Ishikawa (cell line): Measurements from ENCODE around the gene PLS1.

Experiments
- CEBPB ChIP-seq: IDR thresholded peaks from 2 replicates; pipeline ENCODE4 v1.6.1; 2012
- CREB1 ChIP-seq: IDR thresholded peaks from 2 replicates; pipeline ENCODE4 v1.6.1; 2012; ENCODE audit warnings: low read depth
- EGR1 ChIP-seq: IDR thresholded peaks from 2 replicates; pipeline ENCODE4 v1.6.1; 2012
- EP300 ChIP-seq: IDR thresholded peaks from 2 replicates; pipeline ENCODE4 v1.6.1; 2012; ENCODE audit warnings: borderline replicate concordance
- FOXM1 ChIP-seq: IDR thresholded peaks from 2 replicates; pipeline ENCODE4 v1.6.1; 2012; ENCODE audit warnings: low read depth, borderline replicate concordance
- NFIC ChIP-seq: IDR thresholded peaks from 2 replicates; pipeline ENCODE4 v1.6.1; 2012
- RAD21 ChIP-seq: IDR thresholded peaks from 2 replicates; pipeline ENCODE4 v1.6.1; 2012; ENCODE audit warnings: low read depth
- REST ChIP-seq: IDR thresholded peaks from 2 replicates; pipeline ENCODE4 v1.6.1; 2012; ENCODE audit warnings: low read depth, mild to moderate bottlenecking
- TAF1 ChIP-seq: IDR thresholded peaks from 2 replicates; pipeline ENCODE4 v1.6.1; 2012; ENCODE audit warnings: low read depth, mild to moderate bottlenecking
- TCF12 ChIP-seq: IDR thresholded peaks from 2 replicates; pipeline ENCODE4 v1.6.1; 2012; ENCODE audit warnings: low read depth
- TEAD4 ChIP-seq: IDR thresholded peaks from 2 replicates; pipeline ENCODE4 v1.6.1; 2012
- YY1 ChIP-seq: IDR thresholded peaks from 2 replicates; pipeline ENCODE4 v1.6.1; 2012; ENCODE audit warnings: low read depth
- ZBTB7A ChIP-seq: IDR thresholded peaks from 2 replicates; pipeline ENCODE4 v1.6.1; 2012; ENCODE audit warnings: low read depth
- TF ChIP-seq, protein P1 (sequence below): IDR thresholded peaks from 2 replicates; pipeline ENCODE4 v1.6.1; 2012
- TF ChIP-seq, protein P2 (sequence below): IDR thresholded peaks from 2 replicates; pipeline ENCODE4 v1.6.1; 2012

The PLS1 gene

GRCh38 chr3:142609136-142609535 is 12.9 kb downstream of the PLS1 start:
- TF ChIP-seq ZBTB7A = no peak
- no peak for TF ChIP-seq EP300
- TF ChIP-seq REST = no peak
- TF ChIP-seq NFIC = no peak
- no peak for TF ChIP-seq TAF1
- TF ChIP-seq, protein P1, sequence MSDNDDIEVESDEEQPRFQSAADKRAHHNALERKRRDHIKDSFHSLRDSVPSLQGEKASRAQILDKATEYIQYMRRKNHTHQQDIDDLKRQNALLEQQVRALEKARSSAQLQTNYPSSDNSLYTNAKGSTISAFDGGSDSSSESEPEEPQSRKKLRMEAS = no peak
- TF ChIP-seq FOXM1 = no peak
- no peak for TF ChIP-seq CREB1
- TF ChIP-seq EGR1 = no peak
- no peak for TF ChIP-seq RAD21
- no peak for TF ChIP-seq TCF12
- TF ChIP-seq, protein P2, sequence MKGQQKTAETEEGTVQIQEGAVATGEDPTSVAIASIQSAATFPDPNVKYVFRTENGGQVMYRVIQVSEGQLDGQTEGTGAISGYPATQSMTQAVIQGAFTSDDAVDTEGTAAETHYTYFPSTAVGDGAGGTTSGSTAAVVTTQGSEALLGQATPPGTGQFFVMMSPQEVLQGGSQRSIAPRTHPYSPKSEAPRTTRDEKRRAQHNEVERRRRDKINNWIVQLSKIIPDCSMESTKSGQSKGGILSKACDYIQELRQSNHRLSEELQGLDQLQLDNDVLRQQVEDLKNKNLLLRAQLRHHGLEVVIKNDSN = no peak
- no peak for TF ChIP-seq TEAD4
- no peak for TF ChIP-seq CEBPB
- no peak for TF ChIP-seq YY1

DNA sequence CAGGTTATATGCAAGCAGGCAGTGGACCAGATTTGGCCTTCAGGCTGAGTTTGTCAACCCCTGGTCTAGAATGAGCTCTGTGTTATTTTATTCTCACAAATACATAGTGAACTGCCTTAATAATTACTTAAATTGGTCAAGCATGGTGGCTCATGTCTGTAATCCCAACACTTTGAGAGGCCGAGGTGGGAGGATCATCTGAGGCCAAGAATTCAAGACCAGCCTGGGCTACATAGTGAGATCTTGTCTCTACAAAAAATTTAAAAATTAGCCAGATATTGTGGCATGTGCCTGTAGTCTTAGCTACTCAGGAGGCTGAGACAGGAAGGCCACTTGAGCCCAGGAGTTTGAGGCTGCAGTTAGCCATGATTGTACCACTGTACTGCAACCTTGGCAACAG is 15.0 kb downstream of the PLS1 start:
- TF ChIP-seq, protein P2 = no peak
- TF ChIP-seq CREB1 (no peak), TCF12 (no peak), TAF1 (no peak), TEAD4 (no peak)
- TF ChIP-seq, protein P1 = no peak

- TF ChIP-seq TEAD4 (no peak), YY1 (no peak), EGR1 (no peak), TCF12 (no peak), RAD21 (no peak)
- TF ChIP-seq, protein P1 = no peak
Observed at GRCh38 chr3:142613491-142613890, 17.3 kb downstream of the PLS1 start.

DNA sequence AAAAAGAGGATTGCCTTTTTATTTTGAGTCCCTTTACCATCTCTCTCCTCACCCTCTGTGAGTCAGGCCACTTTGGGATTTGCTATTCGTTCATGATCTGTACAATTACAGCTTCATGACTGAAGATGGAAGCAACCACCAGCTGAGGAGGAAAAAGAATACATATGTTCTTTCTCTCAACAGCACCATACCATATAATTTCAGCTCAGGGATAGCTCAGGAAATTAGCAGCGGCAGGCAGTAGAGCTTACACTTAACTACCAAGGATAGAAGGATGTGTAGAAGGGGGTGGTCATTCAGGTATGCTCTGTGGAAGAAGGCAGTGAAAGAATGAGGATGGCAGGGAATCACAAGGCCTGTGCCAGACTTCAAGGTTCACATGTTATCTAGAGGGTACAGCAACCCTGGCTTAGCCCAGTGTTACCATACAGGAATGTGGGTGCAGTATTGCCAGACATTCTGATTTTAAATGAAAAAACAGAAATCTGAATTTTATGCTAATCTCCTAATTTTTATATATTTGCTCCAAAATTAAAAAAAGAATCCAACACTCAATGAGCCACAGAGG is 17.9 kb downstream of the PLS1 start:
- TF ChIP-seq EGR1 (no peak), REST (no peak), ZBTB7A (no peak), FOXM1 (no peak), EP300 (no peak), YY1 (no peak), TEAD4 (no peak), CREB1 (no peak), TAF1 (no peak), CEBPB (no peak), RAD21 (no peak), TCF12 (no peak), NFIC (no peak)
- TF ChIP-seq, protein P1 = no peak
- TF ChIP-seq, protein P2 = no peak

DNA sequence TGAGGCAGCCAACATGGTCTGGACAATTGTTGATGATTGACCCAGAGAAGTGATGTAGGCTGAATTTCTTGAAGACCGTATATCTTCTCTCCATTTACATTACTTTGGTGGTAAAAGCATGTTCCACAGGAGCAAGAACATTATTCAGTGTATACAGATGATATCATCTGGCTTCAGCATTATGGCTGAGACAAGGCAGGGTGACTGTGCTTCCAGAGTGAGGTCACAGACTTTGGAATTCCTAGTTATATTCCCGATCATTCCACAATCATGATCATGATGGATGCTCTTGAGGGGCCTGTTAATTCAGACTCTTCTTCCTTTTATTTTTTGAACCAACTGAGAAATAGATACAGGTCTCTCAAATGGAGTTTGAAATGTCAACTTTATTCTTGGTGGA is 19.0 kb downstream of the PLS1 start:
- no peak for TF ChIP-seq EP300
- TF ChIP-seq RAD21 = no peak
- TF ChIP-seq TEAD4 = no peak
- no peak for TF ChIP-seq YY1
- no peak for TF ChIP-seq TCF12
- TF ChIP-seq CEBPB = no peak
- TF ChIP-seq ZBTB7A = no peak
- TF ChIP-seq TAF1 = no peak
- no peak for TF ChIP-seq CREB1
- no peak for TF ChIP-seq REST
- TF ChIP-seq, protein P2 = no peak
- TF ChIP-seq, protein P1 = no peak
- TF ChIP-seq EGR1 = no peak
- TF ChIP-seq FOXM1 = no peak
- no peak for TF ChIP-seq NFIC
